ENCODE data around the gene OR7G2. TPM values are rescaled to one million over a fixed set of nuclear protein-coding genes. Genes with fewer than 3 reads are reported as not detected.

Gene OR7G2
- total RNA-seq, 1 donor from 2014 or later, result not detected

GRCh38 chr19:9139609-9140158, 32.4 kb upstream of the OR7G2 start:
- Mint-ChIP-seq H3K9me3 (ENCODE audit: low read depth) (peaks cover 5% of the 10 kb centered on the region), H3K27ac (ENCODE audit: unreplicated experiment) (peak overlapping the region; percentile 96), H3K36me3 (ENCODE audit: low read depth) (peaks cover 7% of the 10 kb centered on the region), H3K4me3 (ENCODE audit: unreplicated experiment) (peak overlapping the region; percentile 89), H3K27me3 (ENCODE audit: low read depth) (no peaks in the 10 kb centered on the region), H3K4me1 (ENCODE audit: low read depth) (peaks cover 31% of the 10 kb centered on the region)
- TF ChIP-seq, protein P1, sequence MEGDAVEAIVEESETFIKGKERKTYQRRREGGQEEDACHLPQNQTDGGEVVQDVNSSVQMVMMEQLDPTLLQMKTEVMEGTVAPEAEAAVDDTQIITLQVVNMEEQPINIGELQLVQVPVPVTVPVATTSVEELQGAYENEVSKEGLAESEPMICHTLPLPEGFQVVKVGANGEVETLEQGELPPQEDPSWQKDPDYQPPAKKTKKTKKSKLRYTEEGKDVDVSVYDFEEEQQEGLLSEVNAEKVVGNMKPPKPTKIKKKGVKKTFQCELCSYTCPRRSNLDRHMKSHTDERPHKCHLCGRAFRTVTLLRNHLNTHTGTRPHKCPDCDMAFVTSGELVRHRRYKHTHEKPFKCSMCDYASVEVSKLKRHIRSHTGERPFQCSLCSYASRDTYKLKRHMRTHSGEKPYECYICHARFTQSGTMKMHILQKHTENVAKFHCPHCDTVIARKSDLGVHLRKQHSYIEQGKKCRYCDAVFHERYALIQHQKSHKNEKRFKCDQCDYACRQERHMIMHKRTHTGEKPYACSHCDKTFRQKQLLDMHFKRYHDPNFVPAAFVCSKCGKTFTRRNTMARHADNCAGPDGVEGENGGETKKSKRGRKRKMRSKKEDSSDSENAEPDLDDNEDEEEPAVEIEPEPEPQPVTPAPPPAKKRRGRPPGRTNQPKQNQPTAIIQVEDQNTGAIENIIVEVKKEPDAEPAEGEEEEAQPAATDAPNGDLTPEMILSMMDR (IDR thresholded peaks at IDR 0.05), result no peak
- DNase-seq (ENCODE audit: low spot score), result no peak

DNA sequence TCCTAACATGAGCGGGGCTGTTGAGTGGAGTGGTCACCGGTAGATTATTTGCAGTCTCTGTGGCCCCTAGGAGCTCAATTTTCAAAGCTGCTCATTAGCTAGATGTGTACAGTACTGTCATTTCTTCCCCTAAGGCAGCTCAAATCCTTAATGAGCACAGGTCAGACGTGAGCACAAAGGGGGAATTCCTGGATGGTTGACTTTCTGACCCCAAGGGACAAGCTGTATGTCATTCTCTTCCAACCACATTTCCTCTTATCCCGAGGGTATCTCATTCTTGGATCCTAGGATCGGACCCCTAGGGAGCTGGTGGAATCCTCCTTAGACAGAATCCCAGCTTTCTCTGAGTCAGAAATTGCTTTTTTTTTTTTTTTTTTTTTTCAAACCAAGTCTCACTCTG, 25.1 kb upstream of the OR7G2 start:
- Mint-ChIP-seq H3K9me3 (ENCODE audit: low read depth) (no peaks in the 10 kb centered on the region), H3K4me1 (ENCODE audit: low read depth) (peaks cover 5% of the 10 kb centered on the region), H3K36me3 (ENCODE audit: low read depth) (no peaks in the 10 kb centered on the region), H3K27me3 (ENCODE audit: low read depth) (no peaks in the 10 kb centered on the region), H3K27ac (ENCODE audit: unreplicated experiment) (no peak overlapping the region), H3K4me3 (ENCODE audit: unreplicated experiment) (no peak overlapping the region)
- no peak for DNase-seq (ENCODE audit: low spot score)
- TF ChIP-seq, protein P1 (IDR thresholded peaks at IDR 0.05), result no peak

- H3K27me3 Mint-ChIP-seq (ENCODE audit: low read depth), result peaks cover 1% of the 10 kb centered on the region
- no peak for DNase-seq (ENCODE audit: low spot score)
- H3K27ac Mint-ChIP-seq (ENCODE audit: unreplicated experiment), result no peak overlapping the region
- TF ChIP-seq, protein P1 (IDR thresholded peaks at IDR 0.05), result no peak
- H3K4me3 Mint-ChIP-seq (ENCODE audit: unreplicated experiment), result no peak overlapping the region
- H3K9me3 Mint-ChIP-seq (ENCODE audit: low read depth), result no peaks in the 10 kb centered on the region
- H3K36me3 Mint-ChIP-seq (ENCODE audit: low read depth), result no peaks in the 10 kb centered on the region
- H3K4me1 Mint-ChIP-seq (ENCODE audit: low read depth), result peaks cover 5% of the 10 kb centered on the region
Observed at GRCh38 chr19:9130965-9131364, 23.7 kb upstream of the OR7G2 start.

GRCh38 chr19:9128171-9128570, 20.9 kb upstream of the OR7G2 start:
- H3K4me3 Mint-ChIP-seq (ENCODE audit: unreplicated experiment), result no peak overlapping the region
- peaks cover 1% of the 10 kb centered on the region for H3K27me3 Mint-ChIP-seq (ENCODE audit: low read depth)
- peaks cover 5% of the 10 kb centered on the region for H3K4me1 Mint-ChIP-seq (ENCODE audit: low read depth)
- no peaks in the 10 kb centered on the region for H3K9me3 Mint-ChIP-seq (ENCODE audit: low read depth)
- no peak for DNase-seq (ENCODE audit: low spot score)
- H3K36me3 Mint-ChIP-seq (ENCODE audit: low read depth), result no peaks in the 10 kb centered on the region
- TF ChIP-seq, protein P1 (IDR thresholded peaks at IDR 0.05), result no peak
- H3K27ac Mint-ChIP-seq (ENCODE audit: unreplicated experiment), result no peak overlapping the region

DNA sequence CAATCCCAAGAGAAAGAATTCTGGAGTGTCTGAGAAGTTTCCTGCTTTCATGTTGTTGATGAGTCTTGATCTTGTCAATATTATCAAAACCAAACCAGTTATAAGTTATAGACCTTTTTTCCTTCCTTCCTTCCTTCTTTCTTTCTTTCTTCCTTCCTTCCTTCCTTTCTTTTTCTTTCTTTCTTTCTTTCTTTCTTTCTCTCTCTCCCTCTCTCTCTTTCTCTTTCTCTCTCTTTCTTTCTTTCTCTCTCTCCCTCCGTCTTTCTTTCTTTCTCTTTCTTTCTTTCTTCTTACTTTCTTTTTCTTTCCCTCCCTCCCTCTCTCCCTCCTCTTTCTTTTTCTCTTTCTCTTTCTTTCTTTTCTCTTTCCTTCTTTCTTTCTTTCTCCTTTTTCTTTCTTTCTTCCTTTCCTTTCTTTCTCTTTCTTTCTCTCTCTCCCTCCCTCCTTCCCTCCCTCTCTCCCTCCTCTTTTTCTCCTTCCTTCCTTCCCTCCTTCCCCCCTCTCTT, 19.7 kb upstream of the OR7G2 start, which contains the start of gene OR7G3:
TSS of gene OR7G3 (minus strand) at position 51 of the 506 bp plus-strand sequence. CDS start at position 51, 0 bp downstream.
- Mint-ChIP-seq H3K4me3 (ENCODE audit: unreplicated experiment) (no peak within 1 kb of the TSS), H3K4me1 (ENCODE audit: low read depth) (peaks cover 5% of the 10 kb centered on the region), H3K27ac (ENCODE audit: unreplicated experiment) (no peak within 1 kb of the TSS), H3K27me3 (ENCODE audit: low read depth) (peaks cover 1% of the 10 kb centered on the region), H3K9me3 (ENCODE audit: low read depth) (peaks cover 2% of the 10 kb centered on the region), H3K36me3 (ENCODE audit: low read depth) (no peaks in the 10 kb centered on the region)
- DNase-seq (ENCODE audit: low spot score), result no peak
- TF ChIP-seq, protein P1 (IDR thresholded peaks at IDR 0.05), result no peak

Data from chondrocyte (in vitro differentiated cells).